HG02642 (cell line): ENCODE data around the gene INTS1.
"Not testable (repeated sequence)": the region's sequence is repeated elsewhere in the genome, so short reads cannot be mapped to it uniquely, and the experiment has no call there.

Source experiments
- ATAC-seq: cut with Tn5 transposase; IDR thresholded peaks from one replicate; pipeline ENCODE4 v1.9.1; 2021; ENCODE audit warnings: mild to moderate bottlenecking; ENCODE audit not compliant: unreplicated experiment, poor library complexity

INTS1 gene

DNA sequence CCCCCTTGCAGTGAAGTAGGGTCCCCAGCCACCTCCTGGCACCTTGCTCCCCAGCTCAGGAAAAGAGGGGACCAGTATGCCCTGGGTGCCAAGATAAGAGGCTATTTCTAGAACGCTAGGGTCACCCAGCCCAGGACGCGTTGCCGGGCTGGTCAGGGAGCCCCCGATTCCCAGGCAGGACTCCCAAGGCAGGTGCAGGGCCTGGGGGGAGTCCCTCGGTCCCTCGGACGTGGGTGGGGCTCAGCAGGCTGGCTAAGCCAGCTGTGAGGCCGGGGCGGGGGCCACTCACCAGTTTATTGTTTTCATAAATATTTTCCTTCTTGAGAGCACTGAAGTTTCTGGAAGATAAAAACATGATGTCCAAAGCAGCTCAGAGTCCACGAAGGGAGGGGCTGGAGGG is 54.2 kb downstream of the INTS1 start:
- ATAC-seq: no peak

DNA sequence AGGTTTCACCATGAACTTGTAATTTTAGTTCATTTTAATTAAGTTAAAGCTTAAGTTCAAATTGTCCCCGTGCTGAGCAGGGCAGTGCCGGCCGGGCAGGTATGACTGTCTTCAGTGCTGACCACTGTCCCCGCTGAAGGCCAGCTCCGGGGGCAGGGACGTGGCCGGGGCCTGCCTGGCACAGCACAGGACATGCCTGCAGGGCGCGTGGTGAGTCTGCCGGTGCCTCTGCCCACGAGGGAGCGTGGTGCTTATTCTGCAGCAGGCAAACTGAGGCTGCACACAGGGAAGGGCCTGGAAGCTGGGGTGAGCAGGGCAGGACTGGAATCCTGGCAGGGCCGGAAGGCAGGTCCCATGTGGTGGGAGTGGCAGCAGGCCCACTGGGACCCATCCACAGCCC is 54.7 kb downstream of the INTS1 start:
- no peak for ATAC-seq

DNA sequence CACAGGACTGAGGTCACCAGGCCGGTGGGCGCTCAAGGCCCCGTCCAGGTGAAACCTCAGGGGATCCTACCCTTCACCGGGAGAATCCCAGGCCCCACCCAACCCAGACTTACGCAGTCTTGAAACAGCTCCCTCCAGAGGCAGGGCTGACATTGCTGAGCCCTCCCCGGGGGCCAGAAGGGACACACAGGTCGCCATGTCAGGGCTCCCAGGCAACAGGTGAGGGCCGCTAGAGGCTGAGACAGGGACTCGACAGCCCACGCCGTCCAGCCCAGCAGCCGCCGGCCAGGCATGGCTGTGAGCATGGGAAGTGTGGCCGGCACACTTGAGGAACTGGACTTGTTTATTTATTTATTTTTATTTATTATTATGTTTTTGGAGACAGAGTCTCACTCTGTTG is 55.2 kb downstream of the INTS1 start:
- ATAC-seq: no peak

DNA sequence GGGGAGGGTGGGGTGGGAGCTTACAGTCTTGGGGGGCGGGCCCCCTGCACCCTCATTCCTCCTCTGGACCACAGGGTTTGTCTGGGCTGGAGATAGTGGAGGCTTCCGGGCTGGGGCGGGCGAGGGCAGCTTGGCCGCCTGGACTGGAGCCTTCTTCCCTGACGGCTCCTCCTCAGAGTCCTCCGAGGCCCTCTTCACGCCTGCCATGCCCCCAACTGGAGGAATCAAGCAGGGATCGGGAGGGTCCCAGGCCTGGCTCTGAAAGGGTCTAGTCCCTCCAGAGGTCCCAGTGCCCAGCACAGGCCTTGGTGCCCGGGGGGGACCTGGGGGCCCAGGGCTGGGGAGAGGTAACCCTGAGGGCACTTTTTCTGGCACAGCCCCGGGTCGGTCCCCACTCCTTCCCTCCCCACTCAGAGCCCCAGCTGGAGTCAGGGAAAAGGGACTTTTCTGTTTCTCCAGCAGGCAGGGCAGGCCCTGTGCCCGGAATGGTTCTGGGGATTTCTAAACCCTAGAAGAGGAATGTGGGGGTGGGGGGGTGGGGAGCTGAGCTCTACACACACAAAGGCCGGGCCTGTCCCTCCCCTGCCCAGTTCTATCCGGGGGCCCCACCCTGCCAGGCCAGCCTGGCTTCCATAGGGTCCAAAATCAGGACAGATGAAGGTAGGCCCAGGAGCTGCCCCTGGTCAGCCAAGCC is 56.5 kb downstream of the INTS1 start:
- no peak for ATAC-seq

DNA sequence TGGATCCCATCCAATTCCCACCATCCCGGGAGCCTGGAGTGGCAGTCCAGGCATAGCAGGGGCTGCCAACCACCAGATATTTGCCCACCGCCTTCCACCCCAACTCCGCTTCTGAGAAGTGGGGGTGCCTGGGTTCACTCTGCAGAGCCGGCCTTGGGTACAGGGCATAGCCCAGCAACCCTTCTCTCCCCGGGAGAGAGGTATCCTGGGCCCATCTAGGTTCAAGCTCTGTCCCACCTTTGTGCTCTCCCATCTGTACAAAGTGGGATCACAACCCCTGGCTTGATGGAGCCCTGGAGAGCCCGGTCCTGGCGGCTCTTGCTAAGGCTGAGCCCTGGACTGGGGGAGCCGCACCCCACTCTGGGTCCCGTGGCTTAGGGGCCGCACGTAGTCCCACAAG is 57.1 kb downstream of the INTS1 start:
- no peak for ATAC-seq

DNA sequence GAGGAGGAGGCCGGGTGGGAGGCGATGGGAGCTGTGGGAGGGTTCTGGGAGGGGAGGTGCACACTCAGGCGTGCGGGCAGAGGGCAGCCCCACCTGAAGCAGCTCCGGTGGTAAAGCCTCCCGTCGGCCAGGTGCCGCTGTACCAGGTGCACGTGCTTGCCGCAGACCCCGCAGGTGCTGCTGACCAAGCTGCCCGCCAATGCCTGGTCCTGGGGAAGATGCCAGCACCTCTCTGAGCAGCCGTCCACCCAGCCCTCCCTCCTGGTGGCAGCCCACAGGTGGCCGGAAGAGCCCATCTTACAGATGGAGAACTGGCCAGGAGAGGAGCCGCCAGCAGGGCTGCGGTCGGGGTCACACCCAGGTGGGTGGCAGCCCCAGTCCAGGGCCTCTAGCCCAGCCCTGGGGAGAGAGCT is 57.6 kb downstream of the INTS1 start:
- no peak for ATAC-seq

DNA sequence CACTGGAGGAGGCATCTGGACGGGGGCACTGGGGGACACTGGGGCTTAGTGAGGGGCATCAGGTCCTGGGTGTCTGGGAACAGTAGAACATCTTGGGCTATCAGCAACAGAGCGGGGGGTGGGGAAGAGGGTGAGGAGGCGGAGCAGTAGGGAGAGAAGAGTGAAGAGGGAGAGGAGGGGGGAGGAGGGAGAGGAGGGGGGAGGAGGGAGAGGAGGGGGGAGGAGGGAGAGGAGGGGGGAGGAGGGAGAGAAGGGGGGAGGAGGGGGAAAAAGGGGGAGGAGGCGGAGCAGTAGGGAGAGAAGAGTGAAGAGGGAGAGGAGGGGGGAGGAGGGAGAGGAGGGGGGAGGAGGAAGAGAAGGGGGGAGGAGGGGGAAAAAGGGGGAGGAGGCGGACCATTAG is 58.2 kb downstream of the INTS1 start:
- not testable (repeated sequence) for ATAC-seq

DNA sequence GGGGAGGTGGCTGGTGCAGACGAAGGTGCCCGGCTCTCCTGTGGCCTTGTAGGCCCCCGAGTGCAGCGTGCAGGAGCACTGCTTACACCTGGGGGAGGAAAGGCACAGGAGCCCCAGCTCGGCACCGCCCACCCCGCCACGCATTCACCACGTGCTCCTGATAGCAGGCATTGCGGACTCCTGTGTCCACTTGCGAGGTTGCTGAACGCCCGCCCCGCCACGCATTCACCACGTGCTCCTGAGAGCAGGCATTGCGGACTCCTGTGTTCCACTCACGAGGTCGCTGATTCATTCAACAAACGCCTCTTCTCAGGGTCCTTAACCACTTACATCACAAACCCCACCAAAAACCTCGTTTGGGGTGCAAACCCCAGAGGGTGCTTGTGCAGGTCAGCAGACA is 58.8 kb downstream of the INTS1 start:
- no peak for ATAC-seq

DNA sequence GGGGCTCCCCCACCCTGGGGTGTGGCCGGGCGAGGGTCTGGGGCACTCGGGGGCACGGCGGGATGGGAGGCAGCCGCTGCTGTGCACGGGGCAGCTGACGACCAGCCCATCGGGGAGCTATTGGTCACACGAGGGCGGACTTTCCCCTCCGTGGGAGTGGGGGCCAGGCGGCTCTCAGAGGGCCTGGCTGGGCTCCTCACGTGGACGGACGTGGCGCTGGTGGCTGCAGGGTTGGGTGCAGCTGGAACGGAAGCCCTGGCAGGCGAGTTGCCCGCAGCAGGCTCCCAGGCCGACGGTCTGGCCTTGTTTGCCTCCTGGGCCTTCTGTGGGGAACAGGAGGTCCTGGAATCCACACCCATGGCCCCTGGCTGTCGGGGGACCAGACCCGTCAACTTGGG is 59.3 kb downstream of the INTS1 start:
- ATAC-seq: no peak

DNA sequence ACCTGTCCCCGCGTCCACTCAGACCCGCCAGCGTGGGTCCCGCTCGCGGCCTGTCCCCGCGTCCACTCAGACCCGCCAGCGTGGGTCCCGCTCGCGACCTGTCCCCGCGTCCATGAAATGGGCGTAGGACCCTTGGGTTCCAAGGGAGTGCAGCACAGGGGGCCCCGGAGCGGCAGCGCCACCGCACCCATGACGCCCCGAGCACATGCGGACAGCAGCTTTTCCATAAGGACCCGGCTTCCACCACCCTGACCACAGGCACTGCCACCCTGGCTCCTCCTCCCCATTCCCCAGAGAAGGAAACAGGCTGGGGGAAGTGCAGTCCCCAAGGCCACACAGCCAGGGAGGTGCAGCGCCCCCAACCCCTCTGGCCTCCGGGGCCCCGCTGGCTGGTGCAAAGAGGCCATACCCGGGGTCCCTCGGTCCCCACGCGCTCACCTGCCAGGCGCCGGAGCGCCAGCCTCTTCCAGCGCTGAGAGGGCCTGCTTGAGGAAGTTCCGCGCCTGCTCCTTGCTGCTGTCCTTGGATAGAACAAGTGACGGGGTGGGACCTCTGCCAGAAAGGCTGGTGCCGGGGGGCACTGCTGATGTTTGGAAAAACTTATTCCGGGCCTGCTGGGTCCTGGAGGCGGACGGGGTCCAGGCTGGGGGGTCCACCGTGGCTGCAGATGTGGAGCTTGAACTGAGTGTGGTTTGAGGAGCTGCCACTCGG is 59.8 kb downstream of the INTS1 start:
- ATAC-seq: no peak

DNA sequence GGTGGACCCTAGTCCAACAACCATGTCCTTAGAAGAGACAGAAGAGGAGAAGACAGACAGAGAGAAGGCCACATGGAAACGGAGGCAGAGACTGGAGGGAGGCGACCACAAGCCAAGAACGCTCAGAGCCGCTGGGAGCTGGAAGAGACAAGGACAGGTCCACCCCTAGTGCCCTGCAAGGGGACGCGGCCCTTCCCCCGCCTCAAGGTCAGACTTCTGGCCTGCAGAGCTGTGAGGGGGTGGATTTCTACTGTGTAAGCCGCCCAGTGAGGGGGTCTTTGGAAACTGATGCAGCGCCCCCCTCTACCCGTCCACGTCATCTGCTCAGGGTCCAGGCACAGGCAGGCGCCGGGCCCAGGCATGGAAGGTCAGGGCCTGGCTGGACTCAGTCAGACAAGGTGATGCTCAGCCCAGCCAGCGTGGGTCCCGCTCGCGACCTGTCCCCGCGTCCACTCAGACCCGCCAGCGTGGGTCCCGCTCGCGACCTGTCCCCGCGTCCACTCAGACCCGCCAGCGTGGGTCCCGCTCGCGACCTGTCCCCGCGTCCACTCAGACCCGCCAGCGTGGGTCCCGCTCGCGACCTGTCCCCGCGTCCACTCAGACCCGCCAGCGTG is 60.5 kb downstream of the INTS1 start:
- ATAC-seq: not testable (repeated sequence)

DNA sequence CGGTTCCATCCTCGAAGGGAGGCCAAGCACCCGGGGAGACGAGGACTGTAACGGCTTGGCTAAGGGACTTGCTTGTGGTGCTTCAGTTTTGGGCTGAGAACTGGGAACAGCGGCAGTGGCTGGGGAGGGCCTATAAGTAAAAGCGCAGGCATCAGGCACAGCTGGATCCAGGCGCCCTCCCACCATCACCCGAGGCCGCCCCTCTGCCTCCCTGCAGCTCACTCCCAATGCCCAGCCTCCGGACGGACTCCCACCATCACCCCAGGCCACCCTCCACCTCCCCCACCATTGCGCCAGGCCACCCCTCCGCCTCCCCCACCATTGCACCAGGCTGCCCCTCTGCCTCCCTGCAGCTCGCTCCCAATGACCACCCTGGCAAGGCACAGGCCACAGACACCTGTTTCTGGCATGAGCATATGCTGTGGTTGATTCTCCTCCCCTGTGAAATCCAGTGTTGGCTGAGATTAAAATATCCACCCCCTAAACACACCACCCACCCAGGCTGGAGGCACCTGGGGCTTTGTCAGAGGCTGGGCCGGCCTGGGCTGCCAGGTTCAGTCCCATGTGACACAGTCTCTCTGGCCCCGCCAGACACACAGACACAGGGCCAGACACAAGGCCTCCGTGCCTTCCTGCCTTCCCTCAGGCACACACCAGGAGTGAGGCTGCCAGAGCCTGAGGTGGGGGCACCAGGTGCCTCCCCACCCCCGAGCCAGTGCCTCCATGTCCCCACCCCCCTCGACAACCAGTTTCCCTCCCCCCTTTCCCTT is 61.6 kb downstream of the INTS1 start:
- no peak for ATAC-seq

DNA sequence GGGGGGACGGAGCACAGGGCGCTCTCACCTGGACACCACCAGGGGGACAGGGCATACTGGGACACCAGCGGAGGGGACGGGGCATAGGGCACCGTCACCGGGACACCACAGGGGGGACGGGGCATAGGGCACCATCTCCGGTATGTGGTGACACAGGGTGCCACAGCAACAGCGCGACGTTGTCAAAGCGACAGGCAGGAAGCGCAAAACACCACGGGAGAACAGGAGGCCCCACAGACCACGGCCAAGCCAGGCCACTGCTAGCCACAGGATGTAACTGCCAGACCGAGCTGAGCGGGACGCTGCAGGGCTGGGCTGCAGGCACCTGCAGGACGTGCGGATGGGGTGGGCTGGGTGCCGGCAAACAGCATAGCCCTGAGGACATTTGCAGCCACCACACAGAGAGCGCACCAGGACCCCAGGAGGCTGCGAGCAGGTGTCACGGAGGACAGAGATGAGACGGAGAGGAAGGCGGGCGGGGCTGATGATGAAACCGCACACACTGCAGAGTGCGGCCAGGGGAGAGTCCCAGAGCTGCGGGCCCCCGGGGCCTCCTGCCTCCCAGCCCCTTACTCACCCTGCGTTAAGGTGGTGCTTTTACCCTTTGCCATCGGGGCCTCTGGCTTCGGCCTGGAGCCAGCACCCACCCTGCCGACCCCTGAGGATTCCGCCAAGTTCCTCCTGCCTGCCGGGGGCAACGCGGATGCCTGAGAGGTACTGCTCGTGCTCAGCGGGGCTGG is 62.4 kb downstream of the INTS1 start:
- ATAC-seq: no peak

DNA sequence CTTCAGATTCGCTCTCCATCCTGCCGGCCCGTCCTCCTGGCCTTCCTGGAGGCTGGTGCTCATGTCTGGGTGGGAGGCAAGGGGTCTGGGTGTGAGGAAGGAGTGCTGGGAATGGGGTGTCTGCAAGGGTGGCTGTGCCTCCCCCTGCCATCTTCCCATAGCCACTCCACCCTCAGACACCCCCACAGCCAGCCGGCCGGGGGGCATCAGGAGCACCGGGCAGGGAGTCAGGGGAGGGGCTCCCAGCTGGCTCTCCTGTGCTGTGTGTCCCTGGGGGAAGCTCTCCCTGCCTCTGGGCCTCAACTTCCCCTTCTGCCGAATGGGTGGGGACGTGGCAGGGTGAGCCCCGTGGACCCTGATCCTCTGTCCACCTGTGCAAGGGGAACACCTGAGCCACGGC is 63.6 kb downstream of the INTS1 start:
- no peak for ATAC-seq

DNA sequence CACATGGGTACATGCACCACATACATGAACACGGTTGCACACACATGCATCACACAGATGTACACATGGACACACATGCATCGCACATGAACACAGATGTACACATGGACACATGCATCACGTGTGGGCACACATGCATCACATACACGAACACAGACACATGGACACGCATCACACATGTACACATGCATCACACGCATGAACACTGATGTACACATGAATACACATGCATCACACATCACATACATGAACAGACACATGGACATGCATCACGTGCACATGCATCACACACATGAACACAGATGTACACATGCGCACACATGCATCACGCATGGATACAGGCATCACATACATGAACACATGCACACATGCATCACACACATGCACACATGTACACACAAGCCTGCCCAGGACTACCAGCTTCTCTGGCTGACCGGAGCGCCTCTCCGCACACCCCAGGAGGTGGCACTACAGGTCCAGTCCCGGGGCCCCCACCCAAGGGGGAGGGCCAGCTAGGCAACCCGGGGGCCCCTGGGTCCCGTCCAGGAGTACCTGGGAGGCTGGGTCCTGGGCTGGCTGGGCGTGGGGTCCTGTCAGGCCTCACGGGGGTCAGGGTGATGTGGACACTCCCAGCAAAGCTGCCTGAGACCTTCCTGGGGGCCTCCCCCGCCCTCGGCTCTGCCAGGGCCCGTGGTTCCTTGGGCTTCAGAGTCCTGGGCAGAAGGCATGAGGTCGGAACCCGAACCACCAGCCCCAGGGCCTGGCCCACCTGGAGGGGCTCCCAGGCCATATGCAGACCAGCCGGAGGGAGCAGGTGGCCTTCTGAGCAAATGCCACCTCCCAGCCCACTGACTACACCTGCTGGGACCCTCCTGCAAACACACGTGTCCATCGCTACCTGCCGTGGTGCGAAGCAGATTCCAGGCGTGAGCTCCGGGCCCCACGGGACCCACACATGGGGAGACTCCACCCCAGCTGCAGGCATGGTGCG is 64.5 kb downstream of the INTS1 start:
- no peak for ATAC-seq

DNA sequence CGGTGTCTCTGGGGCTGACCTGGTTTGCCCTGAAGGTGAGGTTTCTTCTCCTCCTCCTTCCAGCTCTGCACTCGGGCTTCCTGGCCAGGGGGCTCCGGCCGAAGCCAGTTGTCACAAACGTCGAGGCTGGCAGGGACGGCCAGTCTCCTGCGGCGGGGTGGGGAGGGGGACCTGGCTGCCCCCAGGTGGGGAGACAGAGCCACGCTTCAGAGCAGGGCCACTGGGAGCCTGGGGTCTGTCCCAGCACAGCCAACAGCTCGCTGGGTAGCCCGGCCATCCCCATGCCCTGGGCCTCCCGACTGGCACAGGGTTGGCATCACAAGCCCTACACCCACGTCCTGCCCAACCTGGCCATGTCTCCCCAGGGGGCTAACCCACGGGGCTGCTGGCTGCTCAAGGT is 65.4 kb downstream of the INTS1 start:
- no peak for ATAC-seq

DNA sequence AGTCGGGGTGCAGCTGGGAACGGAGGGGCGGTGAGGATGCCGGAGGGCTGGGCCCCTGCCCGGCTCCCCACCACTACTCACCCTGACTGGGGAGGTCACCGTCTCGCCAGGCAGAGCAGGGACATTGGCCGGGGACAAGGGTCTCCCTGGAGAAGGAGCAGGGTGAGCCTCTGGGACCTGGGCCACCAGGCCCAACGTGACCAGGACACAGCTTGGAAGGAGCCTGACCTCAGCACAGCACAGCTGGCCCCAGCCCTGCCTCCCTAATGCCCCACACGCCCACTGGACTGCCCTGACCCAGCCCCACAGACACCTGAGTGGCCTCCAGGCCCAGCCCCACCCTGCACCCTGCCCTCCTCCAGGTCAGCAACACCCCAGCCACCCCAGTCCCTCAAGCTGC is 66.0 kb downstream of the INTS1 start:
- ATAC-seq: no peak

DNA sequence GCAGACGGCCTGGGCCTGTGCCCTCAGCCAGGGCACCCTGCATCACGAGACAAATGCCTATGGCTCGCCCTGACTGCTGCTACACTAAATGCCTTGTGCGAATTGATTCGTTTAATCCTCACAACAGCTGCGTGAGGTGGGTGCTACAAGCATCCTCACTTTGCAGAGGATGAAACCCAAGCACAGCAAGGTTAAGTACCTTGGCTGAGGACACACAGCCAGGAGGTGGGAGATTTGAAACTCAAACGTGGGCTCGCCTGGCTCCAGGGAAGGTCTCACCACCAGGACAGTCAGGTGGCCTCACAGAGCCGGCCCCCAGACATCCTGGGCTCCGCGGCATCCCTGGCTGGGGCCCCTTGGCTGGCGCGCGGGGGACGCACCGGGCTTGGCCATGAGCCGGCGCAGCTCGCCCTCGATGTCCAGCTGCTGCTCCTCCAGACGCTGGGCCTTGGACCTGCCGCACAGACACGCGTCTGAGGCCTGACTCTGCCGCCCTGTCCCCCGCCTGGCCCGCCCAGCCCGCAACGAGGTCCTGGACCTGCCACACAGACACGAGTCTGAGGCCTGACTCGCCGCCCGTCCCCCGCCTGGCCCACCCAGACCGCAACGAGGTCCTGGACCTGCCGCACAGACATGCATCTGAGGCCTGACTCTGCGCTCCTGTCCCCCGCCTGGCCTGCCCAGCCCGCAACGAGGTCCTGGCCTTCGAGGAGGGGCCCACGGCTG is 66.9 kb downstream of the INTS1 start:
- ATAC-seq: no peak

DNA sequence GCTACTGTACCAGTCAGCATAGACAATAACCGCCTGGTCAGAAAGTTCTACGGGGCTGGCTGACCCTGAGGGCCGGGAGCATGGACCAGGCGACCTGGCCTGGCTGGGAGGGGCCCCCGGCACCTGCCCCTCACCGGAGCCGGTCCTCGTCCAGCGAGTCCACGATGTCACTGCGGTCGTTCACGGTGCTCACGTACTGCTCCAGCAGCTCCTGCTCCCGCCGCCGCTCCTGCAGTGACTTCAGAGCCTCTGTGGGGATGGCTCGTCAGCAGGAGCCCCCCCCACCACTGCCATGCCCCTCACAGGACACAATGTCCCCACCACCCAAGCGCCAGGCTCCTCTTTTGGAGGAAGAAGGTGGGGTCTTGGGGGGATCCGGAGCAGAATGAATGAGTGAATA is 67.6 kb downstream of the INTS1 start:
- no peak for ATAC-seq
